Erythroblast (primary cell): ENCODE results near the gene SLC11A1.

Source experiments
- DNase-seq, 2 experiments: peaks; one replicate each; lab custom pipeline; 2025; lab: John Stamatoyannopoulos, UW
- GATA1 ChIP-seq: IDR thresholded peaks from 2 replicates; pipeline ENCODE4 v1.6.1; 2011; ENCODE audit warnings: low read depth, mild to moderate bottlenecking, control low read depth, low read length, moderate library complexity
- POLR2A ChIP-seq: IDR thresholded peaks from 2 replicates; pipeline ENCODE4 v1.6.1; 2011; ENCODE audit warnings: mild to moderate bottlenecking, low read length

Gene SLC11A1

DNA sequence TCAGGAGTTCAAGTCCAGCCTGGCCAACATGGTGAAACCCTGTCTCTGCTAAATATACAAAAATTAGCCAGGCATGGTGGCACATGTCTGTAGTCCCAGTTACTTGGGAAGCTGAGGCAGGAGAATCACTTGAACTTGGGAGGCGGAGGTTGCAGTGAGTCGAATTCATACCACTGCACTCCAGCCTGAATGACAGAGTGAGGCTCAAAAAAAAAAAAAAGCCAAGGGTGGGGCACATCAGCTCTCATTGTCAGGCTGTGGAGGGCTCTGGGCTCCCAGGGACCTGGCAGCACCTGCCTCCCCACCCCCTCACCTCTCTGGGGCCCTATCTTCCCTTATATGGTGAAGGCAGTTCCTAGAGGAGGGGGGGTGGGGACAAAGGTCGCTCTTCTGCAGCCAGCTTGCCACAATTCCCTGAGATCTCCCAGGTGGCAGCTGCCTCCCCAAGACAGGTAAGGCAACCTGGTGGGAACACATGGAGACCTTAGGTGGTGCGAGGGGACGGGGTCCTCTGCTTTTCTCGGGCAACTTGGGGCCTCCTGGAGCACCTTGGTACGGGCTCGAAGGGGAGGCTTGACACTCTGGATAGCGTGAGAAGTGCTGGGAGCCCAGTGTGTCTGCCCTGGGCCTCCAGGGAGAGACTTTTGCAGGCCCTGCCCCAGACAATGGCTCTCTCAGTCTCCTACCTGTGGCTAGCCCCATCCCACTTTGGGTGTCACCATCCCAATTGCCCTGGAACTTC is 36.8 kb downstream of the SLC11A1 start, which contains the start of gene VIL1:
VIL1 (plus strand) TSS at position 407 of the 742 bp plus-strand sequence. CDS start 4,656 bp downstream, outside the sequence.
- TF ChIP-seq POLR2A: no peak
- no peak for DNase-seq

DNA sequence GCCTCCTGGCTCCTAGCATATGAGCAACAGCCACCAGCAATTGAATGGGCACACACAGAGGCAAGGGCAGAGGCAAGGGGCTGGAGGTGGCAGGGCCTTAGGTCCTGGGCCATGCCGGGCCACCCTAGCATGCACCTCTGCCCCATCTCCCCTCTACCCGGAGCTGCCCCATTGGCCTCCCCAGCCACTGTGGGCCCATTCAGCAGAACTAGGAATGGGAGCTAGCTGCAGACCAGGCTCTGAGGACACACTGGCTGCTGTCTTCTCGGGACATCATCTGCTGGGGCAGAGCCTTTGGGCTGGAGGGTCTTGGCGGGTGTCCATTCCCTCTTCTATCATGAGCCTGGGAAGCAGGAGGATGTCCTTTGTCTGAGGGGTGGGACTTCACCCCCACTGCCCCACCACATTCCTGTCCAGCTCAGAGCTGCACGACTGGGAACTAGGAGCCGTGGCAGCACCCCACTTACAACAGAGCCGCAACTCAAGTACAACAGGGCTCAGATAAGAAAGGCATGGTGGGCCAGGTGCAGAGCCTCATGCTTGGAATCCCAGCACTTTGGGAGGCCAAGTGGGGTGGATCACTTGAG is 37.6 kb downstream of the SLC11A1 start:
- no peak for DNase-seq
- TF ChIP-seq POLR2A (no peak), GATA1 (no peak)

DNA sequence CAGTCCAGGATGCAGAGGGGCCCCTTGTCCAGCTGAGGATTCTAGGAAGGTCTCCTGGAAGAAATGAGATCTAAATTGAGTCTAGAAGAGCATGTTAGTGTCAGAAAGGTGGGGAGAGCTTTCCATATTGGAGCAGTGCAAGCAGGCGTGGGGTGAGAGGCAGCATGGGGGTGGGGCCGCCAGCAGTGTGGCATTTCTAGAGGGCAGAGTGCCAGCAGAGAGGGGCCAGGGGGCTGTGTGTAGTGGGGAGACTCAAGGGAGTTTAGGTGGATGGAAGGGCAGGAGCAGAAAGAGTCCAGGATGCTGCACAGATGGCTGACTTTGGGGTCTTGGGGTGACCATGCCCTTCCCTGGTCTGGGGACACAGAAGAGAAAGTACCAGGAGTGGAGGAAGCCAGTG is 39.0 kb downstream of the SLC11A1 start:
- no peak for TF ChIP-seq POLR2A
- TF ChIP-seq GATA1: no peak
- DNase-seq: no peak

DNA sequence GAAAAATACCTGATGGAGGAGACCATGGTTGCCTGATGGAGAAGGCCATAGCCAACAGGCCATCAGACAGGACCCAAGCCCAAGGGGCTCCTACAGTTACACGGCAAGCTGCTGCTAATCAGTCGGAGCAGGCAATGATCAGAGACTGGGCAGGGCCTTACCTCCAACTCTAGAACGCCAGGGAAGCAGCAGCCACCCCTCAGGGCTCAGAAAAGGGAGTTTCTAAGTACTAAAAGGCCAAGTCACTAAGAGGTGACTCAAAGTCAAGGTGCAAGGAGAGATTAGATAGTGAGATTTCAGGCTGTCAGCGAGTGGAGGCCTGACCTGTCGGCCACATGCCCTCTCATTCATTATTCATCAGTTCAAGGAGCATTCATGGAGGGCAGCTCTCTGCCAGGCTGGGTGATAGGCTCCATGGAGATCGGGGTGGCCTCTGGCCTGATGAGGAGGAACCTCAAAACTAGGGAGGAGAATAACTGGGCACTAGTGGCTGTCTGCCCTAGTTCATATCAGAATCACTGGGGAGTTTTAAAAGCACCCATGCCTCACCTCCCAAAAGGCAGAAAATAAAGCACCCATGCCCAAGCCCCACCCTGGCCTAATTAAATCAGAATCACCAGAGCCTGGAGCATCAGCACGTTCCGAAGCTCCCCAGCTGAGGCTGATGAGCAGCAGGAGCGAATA is 40.5 kb downstream of the SLC11A1 start:
- peak; percentile 85 to 86 for DNase-seq
- TF ChIP-seq POLR2A (peak; percentile 72), GATA1 (no peak)

DNA sequence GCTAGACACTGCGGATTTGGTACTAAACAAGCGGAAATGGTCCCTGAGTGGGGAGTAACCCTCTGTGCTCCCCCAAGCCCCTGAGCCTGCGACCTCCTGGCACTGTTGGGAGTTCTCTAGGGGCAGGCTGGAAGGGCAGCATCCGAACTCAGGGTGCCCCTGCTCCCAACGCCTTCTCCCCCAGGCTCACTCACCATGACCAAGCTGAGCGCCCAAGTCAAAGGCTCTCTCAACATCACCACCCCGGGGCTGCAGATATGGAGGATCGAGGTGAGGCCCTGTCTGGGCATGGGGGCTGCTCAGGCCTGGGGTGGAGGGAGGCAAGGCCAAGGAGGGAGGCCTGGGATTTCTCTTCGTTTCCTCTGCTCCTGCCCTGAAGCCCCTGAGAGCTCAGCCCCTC is 41.5 kb downstream of the SLC11A1 start:
- TF ChIP-seq POLR2A (no peak), GATA1 (no peak)
- DNase-seq: no peak

DNA sequence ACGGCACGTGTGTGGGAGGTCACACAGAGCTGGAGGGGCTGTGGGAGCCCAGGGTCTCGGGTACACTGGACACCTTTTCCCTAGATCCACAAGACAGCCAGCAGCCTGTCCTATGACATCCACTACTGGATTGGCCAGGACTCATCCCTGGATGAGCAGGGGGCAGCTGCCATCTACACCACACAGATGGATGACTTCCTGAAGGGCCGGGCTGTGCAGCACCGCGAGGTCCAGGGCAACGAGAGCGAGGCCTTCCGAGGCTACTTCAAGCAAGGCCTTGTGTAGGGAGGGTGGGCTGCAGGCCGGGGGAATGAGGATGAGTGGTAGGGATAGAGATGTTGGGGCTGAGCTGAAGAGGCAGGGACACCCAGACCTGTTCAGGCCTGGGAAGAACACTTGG is 43.5 kb downstream of the SLC11A1 start:
- TF ChIP-seq POLR2A: no peak
- DNase-seq: no peak

DNA sequence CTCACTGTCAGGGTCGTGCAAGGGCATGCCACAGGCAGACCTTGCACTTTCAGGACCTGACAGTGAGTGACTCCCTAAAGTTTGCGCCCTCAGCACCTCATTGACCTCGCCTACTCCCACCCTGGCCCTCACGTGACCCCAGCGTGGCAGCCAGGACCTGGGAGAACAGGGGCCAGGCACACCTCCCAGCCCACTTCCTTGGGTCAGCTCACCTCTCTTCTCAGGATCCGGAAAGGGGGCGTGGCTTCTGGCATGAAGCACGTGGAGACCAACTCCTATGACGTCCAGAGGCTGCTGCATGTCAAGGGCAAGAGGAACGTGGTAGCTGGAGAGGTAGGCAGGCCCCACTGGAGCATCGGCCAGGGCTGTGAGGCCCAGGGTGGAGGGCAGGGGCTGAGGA is 45.7 kb downstream of the SLC11A1 start:
- TF ChIP-seq POLR2A (no peak), GATA1 (no peak)
- no peak for DNase-seq

DNA sequence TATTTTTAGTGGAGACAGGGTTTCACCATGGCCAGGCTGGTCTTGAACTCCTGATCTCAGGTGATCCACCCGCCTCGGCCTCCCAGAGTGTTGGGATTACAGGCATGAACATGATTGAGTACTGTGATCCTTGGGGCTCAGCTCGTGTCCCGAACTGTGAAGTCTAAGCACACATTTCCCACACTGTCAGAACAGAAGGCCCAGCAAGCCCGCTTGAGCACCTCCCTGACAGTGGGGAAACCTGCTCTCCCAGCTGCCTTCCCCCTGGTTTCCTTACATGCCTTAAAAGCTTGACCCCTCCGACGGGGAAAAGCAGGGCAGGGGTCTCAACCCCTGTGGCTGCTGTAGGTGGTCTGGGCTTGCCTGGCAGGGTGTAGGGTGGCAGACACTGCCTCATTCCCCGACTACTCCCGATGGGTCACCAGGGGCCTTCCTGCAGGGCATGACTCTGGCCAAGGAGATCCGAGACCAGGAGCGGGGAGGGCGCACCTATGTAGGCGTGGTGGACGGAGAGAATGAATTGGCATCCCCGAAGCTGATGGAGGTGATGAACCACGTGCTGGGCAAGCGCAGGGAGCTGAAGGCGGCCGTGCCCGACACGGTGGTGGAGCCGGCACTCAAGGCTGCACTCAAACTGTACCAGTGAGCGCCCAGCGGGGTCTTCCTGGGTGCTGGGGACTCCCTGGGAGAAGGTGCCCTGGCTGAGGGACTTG is 46.9 kb downstream of the SLC11A1 start:
- no peak for DNase-seq
- no peak for TF ChIP-seq POLR2A
- no peak for TF ChIP-seq GATA1

DNA sequence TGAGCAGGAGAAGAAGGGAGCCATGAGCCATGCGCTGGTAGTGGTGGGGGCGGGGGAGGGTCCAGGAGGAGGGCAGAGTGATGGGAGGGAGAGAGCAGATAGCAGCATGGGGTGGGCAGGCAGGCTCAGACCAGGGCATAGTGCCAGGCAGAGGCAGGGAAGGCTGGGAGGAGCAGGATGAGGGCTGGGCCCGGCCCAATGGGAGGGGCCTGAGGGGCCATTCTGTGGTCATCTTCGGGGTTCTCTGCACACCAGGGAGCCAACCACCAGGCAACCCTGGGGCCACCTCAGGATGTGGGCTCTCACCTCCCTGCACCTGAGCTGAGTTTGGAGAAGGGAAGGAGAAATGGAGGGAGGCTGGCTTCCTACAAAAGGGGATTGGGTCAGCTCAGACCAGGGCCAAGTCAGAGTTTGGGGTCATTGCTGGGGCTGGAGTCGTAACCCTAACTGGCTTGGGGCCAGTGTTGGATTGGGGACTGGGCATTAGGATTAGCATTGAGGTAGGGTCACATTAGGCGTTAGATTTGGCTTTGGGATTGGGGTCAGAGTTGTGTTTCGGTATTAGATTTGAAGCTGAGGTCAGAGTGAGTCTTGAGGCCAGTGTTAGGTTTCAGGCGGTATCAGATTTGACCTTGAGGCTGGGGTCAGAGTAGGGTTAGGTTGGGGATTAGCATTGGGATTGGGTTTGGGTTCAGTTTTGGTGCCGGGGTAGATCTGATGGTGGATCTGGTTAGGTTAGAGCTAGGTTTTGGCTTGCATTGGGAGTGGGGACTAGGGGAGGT is 48.0 kb downstream of the SLC11A1 start:
- peak; percentile 36 to 46 for DNase-seq
- TF ChIP-seq POLR2A (no peak), GATA1 (no peak)

DNA sequence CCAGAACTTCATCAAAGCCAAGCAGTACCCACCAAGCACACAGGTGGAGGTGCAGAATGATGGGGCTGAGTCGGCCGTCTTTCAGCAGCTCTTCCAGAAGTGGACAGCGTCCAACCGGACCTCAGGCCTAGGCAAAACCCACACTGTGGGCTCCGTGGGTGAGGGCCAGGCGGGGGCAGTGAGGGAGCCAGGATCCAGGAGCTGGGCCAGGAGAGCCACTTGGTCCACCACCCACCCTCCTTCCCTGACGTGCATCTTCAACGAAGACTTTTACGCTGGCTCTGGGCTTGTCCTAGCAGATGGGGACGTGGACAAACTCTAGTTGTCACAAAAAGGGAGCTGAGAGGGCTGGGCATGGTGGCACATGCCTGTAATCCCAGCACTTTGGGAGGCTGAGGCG is 48.6 kb downstream of the SLC11A1 start:
- TF ChIP-seq GATA1 (no peak), POLR2A (no peak)

DNA sequence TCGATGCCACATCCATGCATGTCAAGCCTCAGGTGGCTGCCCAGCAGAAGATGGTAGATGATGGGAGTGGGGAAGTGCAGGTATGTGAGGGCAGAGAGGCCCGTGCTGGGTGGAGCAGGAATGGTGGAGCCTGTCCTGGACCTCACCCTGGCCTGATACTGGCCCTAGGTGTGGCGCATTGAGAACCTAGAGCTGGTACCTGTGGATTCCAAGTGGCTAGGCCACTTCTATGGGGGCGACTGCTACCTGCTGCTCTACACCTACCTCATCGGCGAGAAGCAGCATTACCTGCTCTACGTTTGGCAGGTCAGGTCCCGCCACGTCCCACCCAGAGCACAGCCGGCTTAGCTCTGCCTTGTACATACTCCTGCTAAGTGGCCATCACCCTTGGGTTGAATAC is 49.8 kb downstream of the SLC11A1 start:
- no peak for TF ChIP-seq POLR2A
- TF ChIP-seq GATA1: no peak
- DNase-seq: no peak

More for the DNA sequence above, 48.6 kb downstream of the SLC11A1 start:
- DNase-seq: no peak

DNA sequence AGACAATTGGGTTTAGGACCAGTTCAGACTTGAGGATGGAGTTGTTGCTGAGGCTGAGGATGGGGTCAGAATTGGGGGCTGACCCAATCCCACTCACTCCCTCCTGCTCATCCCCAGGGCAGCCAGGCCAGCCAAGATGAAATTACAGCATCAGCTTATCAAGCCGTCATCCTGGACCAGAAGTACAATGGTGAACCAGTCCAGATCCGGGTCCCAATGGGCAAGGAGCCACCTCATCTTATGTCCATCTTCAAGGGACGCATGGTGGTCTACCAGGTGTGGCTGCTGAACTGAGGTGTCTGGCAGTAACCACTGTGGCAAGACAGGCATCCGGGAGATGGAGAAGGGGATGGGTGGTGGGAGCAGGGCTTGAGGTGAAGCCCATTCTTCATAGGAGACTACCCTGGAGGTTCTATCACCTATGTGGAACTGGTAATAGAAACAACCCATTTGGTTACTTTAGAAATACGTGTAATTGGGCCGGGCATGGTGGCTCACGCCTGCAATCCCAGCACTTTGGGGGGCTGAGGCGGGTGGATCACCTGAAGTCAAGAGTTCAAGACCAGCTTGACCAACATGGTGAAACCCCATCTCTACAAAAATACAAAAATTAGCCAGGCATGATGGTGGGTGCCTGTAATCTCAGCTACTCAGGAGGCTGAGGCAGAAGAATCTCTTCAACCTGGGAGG is 50.7 kb downstream of the SLC11A1 start:
- TF ChIP-seq POLR2A (no peak), GATA1 (no peak)

More for the DNA sequence above, 50.7 kb downstream of the SLC11A1 start:
- no peak for DNase-seq
